Lung microvascular endothelial cell (primary cell): Measurements from ENCODE around the gene JAZF1. TPM values are rescaled to one million over a fixed set of nuclear protein-coding genes. Genes with fewer than 3 reads are reported as not detected.

Experiments
- DNase-seq, 2 donors: peaks; one replicate each; pipeline versions ENCODE4 v3.0.0 to v3.0.0-alpha.2; 2010; ENCODE audit warnings: low read depth in 2 of 2
- total RNA-seq: library from RNA; depleted of rRNA; stranded (reverse); fragments of >200 nt; gene quantifications from 2 replicates; pipeline ENCODE4 v1.2.1, GENCODE V29; 2014

JAZF1 gene
- total RNA-seq, 1 donor from 2014 or later, result 1.4 TPM

DNA sequence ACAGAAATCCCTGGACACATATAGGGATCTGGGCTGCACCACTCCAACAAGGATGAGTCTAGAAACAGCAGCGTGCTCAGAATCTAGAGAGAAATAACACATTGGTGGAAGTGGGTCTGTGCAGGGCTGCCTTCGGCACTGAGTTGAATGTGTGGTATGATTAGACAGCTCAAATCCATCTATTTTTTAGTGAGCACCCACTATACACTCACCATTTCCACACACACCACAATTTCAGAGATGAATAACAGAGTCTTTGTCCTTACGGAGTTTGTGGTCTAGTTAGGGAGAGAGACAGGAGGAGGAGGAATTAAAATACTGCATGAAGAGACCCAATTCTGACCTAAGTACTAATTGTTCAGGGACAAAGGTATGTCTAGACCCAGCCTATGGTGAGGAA lies 44.2 kb downstream of the JAZF1 start:
- no peak for DNase-seq

DNA sequence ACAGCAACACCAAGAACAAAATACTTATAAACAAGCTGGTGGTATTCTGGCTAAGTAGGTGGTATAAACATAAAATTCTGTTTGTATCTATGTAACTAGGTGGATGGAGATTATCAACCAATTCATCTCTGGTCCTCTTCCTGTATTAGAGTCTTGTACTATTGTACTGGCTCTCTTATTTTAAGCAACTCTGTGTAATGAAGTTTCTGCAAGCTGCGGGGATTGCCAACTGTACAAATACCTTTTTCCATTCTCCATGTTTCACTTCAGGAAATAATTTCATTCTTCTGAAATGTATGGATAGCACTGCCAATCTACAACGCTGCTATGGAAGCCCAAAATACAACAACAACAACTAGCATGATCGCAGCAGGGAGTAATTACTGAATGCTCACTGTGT lies 44.8 kb downstream of the JAZF1 start:
- DNase-seq, result peak; percentile 22 to 56

DNA sequence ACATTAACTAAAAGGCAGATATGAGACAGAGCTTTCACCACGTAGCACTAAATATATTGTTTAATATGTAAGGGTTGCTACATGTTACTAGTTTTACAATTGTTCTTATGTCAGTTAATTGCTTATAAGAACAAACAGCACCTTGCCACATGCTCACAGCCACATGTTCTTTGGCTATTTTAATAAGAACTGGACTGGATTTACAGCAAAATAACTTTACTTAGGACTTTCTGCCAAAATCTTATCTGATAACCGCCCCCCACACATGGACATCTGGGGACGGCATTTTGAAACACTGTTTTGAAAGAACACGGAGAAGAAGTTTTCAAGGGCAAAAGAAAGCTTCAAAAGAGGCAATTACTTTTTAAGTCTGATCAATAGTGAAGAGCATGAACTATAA lies 45.3 kb downstream of the JAZF1 start:
- no peak for DNase-seq

DNA sequence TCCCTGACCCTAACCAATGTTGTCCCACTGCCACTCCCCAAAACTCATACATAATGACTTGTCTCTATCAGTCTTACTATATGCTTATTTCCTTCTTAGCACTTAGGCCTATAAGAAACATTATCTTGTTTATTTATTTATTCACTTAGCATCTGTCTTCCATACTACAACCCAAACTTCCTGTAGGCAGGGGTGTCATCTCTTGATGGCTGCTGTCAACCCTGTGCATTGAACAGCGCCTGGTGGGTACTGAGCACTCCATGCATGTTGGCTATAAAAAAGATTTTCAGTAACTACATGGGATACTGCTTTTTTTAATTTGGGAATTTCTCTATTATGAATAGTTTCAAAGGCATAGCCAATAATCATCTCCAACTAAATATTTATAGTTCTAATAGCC lies 46.7 kb downstream of the JAZF1 start:
- no peak for DNase-seq

DNA sequence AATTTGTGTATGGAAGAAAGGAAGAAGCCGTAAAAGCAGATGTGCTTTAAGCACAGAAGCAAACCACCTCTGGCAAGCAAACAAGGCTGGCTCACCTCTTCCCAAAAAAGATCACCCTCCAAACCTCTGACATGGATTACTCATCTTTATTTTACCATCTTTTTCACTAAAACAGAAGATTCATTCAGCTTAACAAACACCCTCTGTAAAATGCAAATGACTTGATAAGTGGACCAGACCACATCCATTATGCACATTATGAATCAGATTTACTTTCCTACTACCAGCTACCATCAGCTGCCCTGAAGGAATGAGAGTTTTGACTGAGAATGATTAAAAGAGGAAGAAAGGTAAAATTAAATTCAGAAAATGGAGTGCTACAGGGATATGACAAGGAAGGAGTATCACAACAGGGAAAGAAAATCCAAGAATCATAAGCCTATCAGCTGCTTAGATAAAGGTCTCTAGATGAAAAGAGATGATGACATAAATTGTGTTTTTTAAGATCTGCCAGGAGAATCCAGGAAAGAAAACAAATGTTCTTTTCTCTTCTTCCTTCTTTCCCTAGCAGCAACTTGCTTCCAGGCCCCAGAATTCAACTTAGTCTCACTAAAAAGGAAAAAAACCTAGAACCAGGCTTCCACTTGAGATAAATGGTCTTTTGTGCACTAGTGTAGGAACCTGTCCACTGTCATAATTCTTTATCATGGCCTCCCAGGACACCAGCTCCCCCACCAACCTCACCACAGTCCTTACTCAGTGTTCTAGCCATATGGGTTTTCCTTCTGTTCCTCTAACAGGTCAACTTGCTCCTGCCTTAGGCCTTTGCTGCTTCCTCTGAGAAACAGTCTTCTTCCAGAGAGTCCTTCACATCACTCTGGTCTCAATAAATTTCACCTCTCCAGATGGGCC lies 47.4 kb downstream of the JAZF1 start:
- no peak for DNase-seq

DNA sequence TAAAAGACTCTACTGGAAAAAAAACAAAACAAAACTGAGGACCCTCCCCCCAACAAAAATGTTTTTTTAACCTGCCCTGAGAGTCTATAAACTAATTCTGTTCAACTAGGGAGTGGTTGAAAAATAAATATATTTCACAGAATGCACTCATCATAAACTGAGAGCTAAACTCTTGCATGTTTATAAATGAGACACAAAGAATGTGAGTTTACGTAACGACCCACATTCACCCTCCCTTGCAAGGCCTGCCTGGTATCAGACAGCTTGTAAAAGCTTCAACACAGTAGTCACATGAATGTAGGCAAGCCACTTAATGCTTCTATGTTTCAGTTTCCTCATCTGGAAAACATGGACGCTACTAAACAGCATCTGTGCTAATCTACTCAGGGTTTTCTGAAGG lies 50.3 kb downstream of the JAZF1 start:
- no peak for DNase-seq

DNA sequence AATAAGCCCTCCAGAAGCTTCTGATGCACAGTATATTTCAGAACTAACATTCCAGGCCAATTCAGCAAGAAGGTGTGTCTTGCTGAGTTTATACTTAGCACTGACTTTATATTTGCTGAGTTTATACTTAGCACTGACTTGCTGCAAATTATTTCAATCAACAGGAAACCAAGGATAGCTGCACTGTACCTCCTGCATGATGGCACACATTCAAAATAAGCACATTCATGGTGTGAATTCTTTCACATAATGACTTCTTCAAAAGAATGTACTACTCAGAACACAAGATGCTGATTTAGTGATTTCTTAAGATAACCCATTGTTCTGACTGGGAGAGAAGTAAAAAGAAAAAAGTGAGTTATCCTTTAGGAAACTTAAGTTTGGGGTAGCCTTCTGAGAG lies 52.0 kb downstream of the JAZF1 start:
- DNase-seq, result peak in 1 of 2 donors; percentile 72

DNA sequence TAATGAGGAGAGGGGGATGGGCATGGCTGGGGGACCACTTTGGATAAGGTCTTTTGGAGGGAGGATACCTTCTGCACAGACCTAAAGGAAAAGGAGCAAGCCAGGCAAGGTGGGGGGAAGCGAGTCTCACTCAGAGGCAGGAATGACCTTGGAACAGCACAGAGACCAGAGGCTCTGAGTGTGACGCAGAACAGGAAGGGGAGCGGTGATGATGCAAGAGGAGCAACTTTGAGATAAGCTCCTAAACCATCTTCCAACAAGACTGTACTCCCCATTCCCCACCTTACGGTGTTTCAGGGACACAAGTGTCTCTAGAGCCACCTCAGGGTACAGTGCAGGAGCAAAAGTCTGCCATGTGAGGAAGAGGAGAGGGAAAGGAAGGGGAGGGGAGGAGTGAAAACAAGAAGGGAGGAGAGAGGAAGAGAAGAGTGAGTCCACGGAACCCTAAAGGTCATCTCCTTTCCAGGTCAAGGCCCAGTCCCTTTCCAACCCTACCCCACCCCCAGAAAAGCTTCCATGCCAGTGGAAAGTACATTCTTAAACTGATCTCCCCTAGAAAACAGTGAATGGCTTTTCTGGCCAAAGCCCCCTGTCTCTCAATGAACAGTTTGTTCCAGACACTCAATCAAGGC lies 54.1 kb downstream of the JAZF1 start:
- peak in 1 of 2 donors; percentile 18 for DNase-seq

DNA sequence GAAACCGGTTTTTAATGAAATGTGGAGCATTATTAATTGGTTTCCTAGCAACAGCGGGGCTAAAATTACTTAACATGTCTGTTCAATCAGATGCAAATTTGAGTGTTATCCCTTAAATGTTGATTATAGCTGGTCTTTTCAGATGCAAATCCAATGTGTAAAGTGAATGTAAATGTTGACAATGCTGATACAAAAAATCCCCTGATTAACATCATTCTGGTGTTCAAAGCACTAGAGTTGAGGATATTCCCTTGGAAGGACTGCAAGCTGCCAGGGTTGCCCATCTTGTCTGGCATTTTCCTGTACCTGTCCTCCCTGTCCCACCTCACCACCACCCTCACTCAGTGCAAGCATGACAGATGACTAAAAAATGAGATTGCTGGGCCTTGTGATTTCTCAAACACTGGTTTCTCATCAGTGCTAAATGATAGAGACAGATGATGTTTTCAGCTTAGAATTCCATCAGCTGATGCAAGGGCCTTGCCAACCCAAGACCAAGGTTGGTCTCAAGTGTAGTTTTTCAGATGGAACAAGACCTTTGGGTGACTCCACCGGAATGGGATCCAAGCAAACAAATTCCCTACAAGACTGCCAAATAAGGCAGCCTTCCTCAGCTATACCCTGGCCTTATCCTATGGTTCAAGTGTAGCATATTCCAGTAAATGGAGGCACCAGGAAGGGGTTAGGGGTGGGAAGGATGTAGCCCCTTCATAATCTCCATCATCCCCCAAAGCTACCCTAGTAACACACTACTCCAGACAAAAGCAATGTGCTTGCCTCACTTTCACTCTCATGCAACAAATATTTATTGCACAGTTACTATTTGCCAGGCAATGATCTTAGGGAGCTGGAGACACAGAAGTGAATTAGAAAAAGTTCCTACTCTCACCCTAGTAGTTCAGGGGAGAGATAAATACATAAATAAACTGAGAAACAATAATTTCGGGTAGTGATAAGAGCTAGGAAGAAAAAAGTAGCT lies 54.9 kb downstream of the JAZF1 start:
- DNase-seq, result no peak

DNA sequence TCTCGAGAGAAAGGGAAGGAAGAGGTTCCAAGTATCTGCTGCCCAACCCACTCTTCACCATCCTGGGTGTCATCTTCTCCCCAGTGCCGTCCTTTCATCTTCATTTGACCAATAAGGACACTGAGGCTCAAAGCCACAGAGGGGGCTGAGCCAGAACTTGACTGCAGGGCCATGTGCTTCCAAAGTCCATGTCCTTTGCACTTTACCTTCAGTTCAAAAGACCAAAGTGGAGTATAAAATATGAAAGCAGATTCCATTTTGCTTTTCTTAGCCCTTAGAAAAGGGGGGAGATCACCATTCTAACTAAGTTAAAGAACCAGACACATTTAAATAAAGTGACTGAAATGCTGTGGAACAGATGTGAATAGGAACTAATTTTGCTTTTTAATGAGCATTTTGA lies 56.2 kb downstream of the JAZF1 start:
- DNase-seq, result no peak

DNA sequence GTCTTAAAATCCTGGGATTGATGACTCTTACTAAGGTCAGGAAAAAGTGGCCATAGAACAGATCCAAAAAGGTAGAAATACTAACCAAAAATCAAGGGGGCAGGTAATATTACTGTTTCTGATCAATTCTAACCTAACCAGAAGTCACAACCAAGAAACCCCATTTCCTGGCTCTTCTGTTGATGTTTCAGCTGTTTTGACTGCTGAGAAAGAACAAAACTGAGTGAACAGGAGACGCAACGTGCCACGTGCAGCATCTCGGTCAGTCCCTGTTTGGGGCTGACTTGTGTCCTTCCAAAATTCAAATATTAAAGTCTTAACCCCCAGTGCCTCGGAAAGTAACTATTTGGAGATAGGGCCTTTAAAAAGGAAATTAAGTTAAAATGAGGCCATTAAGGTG lies 56.8 kb downstream of the JAZF1 start:
- no peak for DNase-seq

DNA sequence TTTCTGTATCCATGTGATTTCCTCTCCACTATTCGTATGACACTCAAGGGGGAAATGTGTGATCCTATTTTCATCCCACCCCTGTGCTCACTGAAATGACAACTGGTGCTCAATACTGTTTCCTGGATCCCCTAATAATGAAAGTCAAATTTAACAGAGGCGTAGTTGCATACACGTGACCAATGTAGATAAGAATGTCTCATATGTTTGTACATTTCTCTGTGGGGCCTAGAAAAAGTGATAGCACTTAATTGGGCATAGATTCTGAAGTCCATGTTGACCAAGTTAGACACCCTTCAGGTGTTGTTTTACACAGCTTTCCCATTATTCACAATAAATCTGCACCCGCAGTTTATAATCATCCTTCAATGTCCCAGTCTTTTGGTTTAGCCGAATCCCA lies 59.1 kb downstream of the JAZF1 start:
- DNase-seq, result no peak

DNA sequence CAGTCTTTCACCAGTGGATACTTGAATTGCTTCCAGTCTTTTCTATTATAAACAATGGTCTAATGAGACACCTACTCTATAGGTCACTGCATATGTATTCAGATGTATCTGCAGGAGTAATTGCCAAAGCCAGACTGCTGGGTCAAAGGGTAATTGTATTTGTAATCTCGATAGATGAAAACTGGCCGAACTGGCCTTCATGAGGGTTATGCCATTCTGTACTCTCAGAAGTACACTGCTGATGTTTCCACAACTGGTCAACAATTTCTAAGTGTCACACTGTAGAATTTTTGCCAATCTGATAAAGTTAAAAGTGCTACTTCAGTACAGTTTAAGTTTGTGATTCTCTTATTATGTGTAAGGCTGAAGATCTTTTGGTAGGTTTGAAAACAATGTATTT lies 64.6 kb downstream of the JAZF1 start:
- DNase-seq, result no peak

DNA sequence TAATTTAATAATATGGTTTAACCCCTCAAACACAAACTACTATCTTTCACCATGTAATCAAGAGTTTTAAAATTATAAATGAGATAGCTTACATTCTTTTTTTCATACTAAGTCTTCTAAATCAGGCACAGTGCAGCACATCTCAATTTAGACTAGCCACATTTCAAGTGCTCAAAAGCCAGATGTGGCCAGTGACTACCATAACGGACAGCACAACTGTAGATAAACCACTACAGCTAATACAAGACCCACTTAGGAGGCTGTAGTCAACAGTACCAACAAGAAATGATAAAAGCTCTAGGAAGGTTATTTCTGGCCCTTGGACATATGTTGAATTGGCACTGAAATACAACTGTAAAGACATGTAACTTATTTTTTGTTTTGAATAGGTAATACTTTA lies 65.3 kb downstream of the JAZF1 start:
- no peak for DNase-seq

DNA sequence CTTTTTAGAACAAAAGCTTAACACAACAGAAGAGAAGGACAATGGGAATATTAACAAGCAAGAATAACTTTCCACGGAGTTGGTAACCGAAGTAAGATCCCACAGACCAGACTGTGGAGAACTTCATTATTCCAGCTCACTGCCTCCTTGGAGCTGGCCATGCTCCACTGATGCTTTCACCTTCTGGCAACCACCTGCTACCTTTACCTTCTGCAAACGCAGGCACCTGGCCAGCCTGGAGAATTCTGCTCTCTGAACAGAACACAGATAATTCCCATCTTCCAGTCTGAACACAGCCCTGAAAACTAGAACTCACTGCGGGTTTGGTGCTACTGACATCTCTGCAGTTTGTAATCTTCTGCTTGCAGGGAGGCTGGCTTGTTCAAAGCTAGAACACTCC lies 66.5 kb downstream of the JAZF1 start:
- DNase-seq, result no peak

DNA sequence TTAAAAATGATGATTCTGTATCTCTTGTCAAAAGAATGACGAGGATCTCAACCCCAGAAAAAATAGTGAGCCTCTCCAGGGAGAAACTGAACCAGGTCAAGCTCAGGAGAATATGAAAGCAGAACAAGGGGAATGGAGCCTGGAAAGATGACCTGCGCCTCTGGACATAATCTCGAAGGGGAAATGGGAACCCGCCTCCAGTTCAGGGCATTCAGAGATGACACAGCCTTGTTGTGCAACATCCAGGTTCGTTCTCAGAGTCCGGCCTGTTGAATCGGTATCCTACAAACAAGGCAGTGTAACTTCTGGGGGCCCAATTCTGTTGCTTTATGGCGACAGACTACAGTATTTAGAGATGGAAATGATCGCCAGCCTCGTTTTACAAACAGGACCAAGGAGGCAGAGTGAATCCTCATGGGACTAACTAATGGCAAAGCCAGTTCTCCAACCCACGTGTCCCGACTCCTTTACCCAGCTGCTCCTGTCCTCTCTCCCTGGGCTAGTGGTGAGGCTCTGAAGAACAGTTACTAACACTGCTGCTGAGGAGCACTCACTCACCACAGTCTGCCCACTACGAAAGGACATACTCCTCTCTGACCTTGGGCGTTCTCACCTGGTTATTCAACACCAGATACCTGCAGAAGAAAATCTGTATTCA lies 67.6 kb downstream of the JAZF1 start:
- DNase-seq, result no peak

DNA sequence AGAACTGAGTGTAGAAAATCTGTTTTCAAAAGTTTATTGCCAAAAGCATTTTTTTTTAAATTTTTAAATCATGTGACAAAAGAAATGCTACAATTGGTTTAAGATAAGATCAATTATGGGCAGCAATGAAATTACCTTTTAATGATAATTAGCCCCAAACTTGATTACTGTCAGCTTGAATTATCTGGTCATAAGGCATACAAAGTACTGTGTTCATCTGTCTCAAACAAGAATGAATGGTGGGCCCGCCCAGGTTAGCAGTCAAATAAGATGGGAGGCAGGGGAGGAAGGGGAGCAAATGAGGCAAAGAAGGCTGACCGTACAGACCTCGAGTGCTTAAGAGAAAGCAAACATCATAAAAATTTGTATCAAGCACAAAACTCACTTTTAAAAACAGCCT lies 68.1 kb downstream of the JAZF1 start:
- DNase-seq, result no peak

DNA sequence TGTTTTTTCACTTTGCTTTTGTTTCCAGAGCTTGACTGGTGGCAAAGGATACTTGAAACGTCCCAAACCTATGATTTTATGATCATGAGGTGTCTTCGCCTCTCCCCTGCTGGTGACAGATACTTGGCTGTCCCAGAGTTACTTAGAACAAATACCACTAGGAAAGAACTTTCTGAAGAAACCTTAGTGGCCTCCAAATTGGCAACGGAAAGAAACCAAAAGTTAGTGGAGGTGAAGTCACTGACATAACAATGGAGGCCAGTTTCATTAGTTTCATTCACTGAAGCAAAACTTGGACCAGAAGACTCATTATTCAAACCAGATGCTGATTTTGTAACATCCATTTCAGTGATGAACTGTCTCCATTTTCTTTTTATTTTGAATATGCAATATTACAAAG lies 68.6 kb downstream of the JAZF1 start:
- no peak for DNase-seq

DNA sequence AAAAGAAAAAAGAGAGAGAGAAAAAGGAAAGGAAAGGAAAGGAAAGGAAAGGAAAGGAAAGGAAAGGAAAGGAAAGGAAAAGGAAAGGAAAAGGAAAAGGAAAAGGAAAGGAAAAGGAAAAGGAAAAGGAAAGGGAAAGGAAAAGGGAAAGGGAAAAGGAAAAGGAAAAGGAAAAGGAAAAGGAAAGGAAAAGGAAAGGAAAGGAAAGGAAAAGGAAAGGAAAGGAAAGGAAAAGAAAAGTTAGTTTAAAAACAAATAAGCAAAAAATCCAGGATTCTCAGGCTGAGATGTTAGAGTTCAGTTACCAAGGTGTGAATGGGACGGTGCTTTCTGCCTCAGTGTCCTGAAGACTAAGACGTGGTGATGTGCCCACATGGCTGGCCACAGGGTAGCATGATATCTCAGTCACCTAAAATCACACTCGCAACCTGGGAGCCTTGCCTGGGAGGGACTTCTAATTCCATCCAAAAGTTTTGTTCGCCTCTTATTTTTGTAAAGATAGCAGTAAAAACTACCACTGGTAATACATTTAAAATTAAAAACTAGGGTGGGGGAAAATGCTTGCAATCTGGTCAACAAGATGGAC lies 70.1 kb downstream of the JAZF1 start:
- no peak for DNase-seq

DNA sequence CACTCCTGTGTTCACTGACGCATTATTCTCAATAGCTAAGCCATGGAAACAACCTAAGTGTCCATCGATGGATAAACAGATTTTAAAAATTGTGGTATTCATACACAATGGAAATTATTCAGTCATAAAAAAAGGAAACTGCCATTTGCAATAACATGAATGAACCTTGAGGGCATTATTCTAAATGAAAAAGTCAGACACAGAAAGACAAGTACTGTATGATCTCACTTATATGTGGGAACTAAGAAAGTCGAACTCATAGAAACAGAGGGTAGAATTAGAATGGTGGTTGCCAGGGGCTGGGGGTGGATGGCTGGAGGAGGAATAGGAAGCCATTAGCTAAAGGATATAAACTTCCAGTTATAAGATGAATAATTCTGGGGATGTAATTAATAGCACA lies 71.8 kb downstream of the JAZF1 start:
- no peak for DNase-seq

DNA sequence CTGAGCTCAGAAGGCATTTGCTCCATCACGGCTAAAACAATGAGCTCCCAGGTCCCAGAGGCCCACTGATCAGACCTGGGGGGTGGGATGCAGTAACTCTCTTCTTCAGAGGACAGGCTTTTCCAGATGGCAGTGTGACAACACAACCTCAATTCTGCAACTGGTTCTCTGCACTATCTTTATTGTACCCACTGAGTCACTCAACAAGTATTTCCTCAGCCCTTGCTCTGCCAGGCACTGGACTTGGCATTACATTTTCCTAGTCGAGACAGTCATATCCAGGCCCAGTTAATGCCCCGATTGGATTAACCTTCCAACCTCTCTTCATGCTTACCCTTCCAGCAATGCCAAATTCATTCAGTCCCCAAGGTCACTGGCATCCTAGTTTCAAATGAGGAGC lies 72.6 kb downstream of the JAZF1 start:
- DNase-seq, result peak in 1 of 2 donors; percentile 11
